PC-9 (cell line): ENCODE results near the gene RAB11FIP4.

ENCODE experiments used
- EZH2 ChIP-seq: fragments of 200-600 bp; sonication (generic); IDR thresholded peaks from 2 replicates; pipeline ENCODE4 v1.8.0; 2017; ENCODE audit warnings: antibody characterized with exemption, low read depth
- TF ChIP-seq, protein P1 (sequence below): fragments of 200-600 bp; sonication (generic); conservative IDR thresholded peaks from 2 replicates; pipeline ENCODE4 v1.6.1; 2017; ENCODE audit warnings: mixed run types, antibody characterized with exemption, mild to moderate bottlenecking, moderate library complexity

DNA sequence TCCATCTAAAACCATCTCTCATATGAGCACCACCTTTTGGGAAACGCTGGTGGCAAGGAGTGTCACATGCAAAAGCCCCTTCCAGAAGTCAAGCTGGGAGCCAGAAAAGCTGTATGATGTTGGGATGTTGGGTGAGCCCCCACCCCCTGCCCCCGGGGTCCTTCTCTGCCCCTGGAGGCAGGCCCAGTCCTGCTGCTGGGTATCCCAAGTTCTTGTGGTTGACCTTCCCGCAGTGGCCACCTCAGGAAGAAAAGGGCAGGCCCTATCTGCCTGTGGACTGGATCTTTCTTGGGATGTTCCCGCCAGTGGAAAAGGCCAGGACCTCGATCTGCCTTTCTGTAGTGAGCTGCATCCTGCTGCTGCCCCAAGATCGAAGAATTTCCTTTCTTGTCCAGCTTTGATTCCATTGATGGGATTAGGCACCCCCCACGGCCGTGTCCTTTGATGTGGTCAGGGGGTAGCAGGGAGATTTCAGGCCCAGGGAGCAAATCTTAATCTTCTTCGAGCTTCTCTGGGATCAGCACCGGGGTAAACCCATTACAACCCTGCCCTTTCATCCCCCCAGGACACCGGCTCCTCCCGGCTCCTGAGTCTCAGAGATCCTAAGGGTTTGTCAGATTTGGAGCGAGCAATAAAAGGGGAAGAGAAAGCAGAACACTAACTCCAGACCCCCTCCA lies 165.6 kb downstream of the RAB11FIP4 start:
- TF ChIP-seq, protein P1, sequence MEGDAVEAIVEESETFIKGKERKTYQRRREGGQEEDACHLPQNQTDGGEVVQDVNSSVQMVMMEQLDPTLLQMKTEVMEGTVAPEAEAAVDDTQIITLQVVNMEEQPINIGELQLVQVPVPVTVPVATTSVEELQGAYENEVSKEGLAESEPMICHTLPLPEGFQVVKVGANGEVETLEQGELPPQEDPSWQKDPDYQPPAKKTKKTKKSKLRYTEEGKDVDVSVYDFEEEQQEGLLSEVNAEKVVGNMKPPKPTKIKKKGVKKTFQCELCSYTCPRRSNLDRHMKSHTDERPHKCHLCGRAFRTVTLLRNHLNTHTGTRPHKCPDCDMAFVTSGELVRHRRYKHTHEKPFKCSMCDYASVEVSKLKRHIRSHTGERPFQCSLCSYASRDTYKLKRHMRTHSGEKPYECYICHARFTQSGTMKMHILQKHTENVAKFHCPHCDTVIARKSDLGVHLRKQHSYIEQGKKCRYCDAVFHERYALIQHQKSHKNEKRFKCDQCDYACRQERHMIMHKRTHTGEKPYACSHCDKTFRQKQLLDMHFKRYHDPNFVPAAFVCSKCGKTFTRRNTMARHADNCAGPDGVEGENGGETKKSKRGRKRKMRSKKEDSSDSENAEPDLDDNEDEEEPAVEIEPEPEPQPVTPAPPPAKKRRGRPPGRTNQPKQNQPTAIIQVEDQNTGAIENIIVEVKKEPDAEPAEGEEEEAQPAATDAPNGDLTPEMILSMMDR, result no peak
- TF ChIP-seq EZH2, result no peak
